Dermis blood vessel endothelial cell (primary cell): ENCODE measurements around the gene CLPTM1L. TPM values are rescaled to one million over a fixed set of nuclear protein-coding genes. Genes with fewer than 3 reads are reported as not detected.
"Not testable (repeated sequence)": the region's sequence is repeated elsewhere in the genome, so short reads cannot be mapped to it uniquely, and the experiment has no call there.

Experiments used
- DNase-seq: peaks from one replicate; pipeline ENCODE4 v3.0.0; 2010
- total RNA-seq: library from RNA; depleted of rRNA; stranded (reverse); fragments of >200 nt; gene quantifications from 2 replicates; pipeline ENCODE4 v1.2.3, GENCODE V29; 2014

CLPTM1L gene
- total RNA-seq, 1 donor from 2014 or later, result 234 TPM

GRCh38 chr5:1380011-1380817 is 35.3 kb upstream of the CLPTM1L start:
- peak; percentile 36 for DNase-seq

GRCh38 chr5:1378866-1379659 is 34.2 kb upstream of the CLPTM1L start:
- DNase-seq, result no peak

- DNase-seq, result no peak
Measured at GRCh38 chr5:1378096-1378495, 33.2 kb upstream of the CLPTM1L start.

GRCh38 chr5:1376981-1377380 is 32.1 kb upstream of the CLPTM1L start:
- no peak for DNase-seq

- DNase-seq, result no peak
Measured at GRCh38 chr5:1375871-1376810, 31.2 kb upstream of the CLPTM1L start.

GRCh38 chr5:1374679-1375055 is 29.8 kb upstream of the CLPTM1L start:
- no peak for DNase-seq

- no peak for DNase-seq
Measured at GRCh38 chr5:1374030-1374678, 29.3 kb upstream of the CLPTM1L start.

GRCh38 chr5:1371972-1372342 is 27.1 kb upstream of the CLPTM1L start:
- not testable (repeated sequence) for DNase-seq

- DNase-seq, result no peak
Measured at GRCh38 chr5:1371218-1371971, 26.5 kb upstream of the CLPTM1L start.

- no peak for DNase-seq
Measured at GRCh38 chr5:1370006-1370405, 25.1 kb upstream of the CLPTM1L start.

GRCh38 chr5:1368756-1369155 is 23.9 kb upstream of the CLPTM1L start:
- no peak for DNase-seq

GRCh38 chr5:1368236-1368635 is 23.3 kb upstream of the CLPTM1L start:
- no peak for DNase-seq

GRCh38 chr5:1367149-1367548 is 22.2 kb upstream of the CLPTM1L start:
- DNase-seq, result no peak

GRCh38 chr5:1366514-1366913 is 21.6 kb upstream of the CLPTM1L start:
- DNase-seq, result no peak

GRCh38 chr5:1364211-1364610 is 19.3 kb upstream of the CLPTM1L start:
- no peak for DNase-seq

- DNase-seq, result no peak
Measured at GRCh38 chr5:1363581-1363980, 18.7 kb upstream of the CLPTM1L start.

GRCh38 chr5:1363160-1363559 is 18.3 kb upstream of the CLPTM1L start:
- no peak for DNase-seq

- no peak for DNase-seq
Measured at GRCh38 chr5:1362242-1363015, 17.5 kb upstream of the CLPTM1L start.

GRCh38 chr5:1360861-1361260 is 16.0 kb upstream of the CLPTM1L start:
- DNase-seq, result no peak

- not testable (repeated sequence) for DNase-seq
Measured at GRCh38 chr5:1360367-1360766, 15.5 kb upstream of the CLPTM1L start.

GRCh38 chr5:1359713-1360112 is 14.8 kb upstream of the CLPTM1L start:
- DNase-seq, result no peak
